Measurements from ENCODE around the gene ACSM6.

DNA sequence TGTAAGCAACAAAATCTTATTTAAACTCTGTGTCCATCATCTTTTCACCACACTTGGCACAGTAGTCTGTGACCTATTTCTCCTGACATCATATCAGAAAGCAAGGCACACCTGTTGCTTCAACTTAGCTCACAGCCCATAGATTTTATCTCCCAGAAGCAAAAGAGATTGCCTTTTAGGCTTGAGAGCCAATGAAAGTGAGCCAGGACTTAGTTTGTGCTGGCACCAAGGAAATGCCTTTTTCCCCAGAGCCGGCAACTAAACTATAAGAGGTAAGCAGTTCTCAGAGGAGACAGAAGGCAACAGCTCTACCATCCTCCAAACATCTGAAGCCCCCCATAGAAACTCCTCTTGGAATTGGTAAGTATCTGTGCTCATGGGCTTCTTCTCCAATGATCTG lies at the start of gene ACSM6:
- TF ChIP-seq, protein P1, sequence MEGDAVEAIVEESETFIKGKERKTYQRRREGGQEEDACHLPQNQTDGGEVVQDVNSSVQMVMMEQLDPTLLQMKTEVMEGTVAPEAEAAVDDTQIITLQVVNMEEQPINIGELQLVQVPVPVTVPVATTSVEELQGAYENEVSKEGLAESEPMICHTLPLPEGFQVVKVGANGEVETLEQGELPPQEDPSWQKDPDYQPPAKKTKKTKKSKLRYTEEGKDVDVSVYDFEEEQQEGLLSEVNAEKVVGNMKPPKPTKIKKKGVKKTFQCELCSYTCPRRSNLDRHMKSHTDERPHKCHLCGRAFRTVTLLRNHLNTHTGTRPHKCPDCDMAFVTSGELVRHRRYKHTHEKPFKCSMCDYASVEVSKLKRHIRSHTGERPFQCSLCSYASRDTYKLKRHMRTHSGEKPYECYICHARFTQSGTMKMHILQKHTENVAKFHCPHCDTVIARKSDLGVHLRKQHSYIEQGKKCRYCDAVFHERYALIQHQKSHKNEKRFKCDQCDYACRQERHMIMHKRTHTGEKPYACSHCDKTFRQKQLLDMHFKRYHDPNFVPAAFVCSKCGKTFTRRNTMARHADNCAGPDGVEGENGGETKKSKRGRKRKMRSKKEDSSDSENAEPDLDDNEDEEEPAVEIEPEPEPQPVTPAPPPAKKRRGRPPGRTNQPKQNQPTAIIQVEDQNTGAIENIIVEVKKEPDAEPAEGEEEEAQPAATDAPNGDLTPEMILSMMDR (IDR thresholded peaks at IDR 0.05; ENCODE audit: low read length) = no peak
- TF ChIP-seq EZH2 (IDR thresholded peaks at IDR 0.05; ENCODE audit: borderline replicate concordance, low read length) = no peak
